SH-SY5Y (cell line): ENCODE results near the gene PHF19.

Experiments used
- GATA2 ChIP-seq: IDR thresholded peaks from 2 replicates; pipeline ENCODE4 v1.6.1; 2011; ENCODE audit warnings: mild to moderate bottlenecking, low read depth, low read length
- GATA3 ChIP-seq: IDR thresholded peaks from 2 replicates; pipeline ENCODE4 v1.6.1; 2011; ENCODE audit warnings: low read depth, mild to moderate bottlenecking, low read length, moderate library complexity

DNA sequence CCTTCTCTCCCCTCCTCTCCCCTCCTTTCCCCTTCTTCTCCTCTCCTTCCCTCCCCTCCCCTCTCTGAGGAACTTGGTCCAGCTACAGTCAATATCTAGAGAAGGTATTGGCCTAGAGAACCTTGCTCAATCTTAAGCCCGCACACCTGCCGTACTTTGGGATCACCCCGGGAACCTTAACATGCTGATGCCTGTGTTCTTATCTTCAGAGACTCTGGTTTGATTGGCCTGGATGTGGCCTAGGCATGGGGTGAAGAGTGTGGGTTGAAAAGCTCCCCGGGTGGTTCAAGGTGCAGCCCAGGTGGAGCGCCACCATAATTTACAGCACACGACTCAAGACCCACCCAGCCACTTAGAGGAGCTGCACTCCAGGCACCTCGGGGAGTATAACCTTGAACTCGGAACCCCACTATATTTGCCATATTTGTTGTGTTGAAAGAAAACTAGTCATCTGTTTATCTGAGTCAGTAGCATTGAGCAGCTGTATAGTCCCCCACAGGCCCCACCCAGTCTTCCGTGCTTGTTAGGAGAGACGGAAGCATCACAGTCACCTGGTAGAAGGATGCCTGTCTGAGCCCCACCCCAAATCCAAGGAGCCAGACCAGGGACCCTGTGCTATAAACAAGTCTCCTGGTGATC, 14.4 kb upstream of the PHF19 start:
- TF ChIP-seq GATA2 (no peak), GATA3 (no peak)
